Neural progenitor cell (in vitro differentiated cells): ENCODE results near the gene MLYCD. TPM values are rescaled to one million over a fixed set of nuclear protein-coding genes. Genes with fewer than 3 reads are reported as not detected.

Experiments
- DNase-seq: peaks from one replicate; pipeline ENCODE4 v3.0.0-alpha.2; 2016; ENCODE audit warnings: low spot score
- H2AFZ ChIP-seq: fragments of 200-600 bp; sonication (generic); replicated peaks from 2 replicates; pipeline ENCODE4 v1.6.1; 2016; ENCODE audit warnings: antibody characterized with exemption
- H3F3A ChIP-seq: fragments of 200-600 bp; sonication (generic); 2 replicates; pipeline ENCODE4 v1.6.1; 2016; ENCODE audit warnings: antibody characterized with exemption, low read depth
- H3K27ac ChIP-seq: fragments of 200-600 bp; sonication (generic); 2 replicates; pipeline ENCODE4 v1.5.1; 2016; ENCODE audit warnings: mild to moderate bottlenecking
- H3K27me3 ChIP-seq: fragments of 200-600 bp; sonication (generic); 2 replicates; pipeline ENCODE4 v1.6.1; 2016; ENCODE audit warnings: mild to moderate bottlenecking, moderate library complexity
- H3K36me3 ChIP-seq: fragments of 200-600 bp; sonication (generic); 2 replicates; pipeline ENCODE4 v1.5.1; 2016
- H3K4me1 ChIP-seq: fragments of 200-600 bp; sonication (generic); 2 replicates; pipeline ENCODE4 v1.6.1; 2016; ENCODE audit warnings: mixed run types
- H3K4me2 ChIP-seq: fragments of 200-600 bp; sonication (generic); 2 replicates; pipeline ENCODE4 v1.6.1; 2016
- H3K4me3 ChIP-seq: fragments of 200-600 bp; sonication (generic); 2 replicates; pipeline ENCODE4 v1.5.1; 2016
- H3K79me2 ChIP-seq: fragments of 200-600 bp; sonication (generic); 2 replicates; pipeline ENCODE4 v1.6.1; 2016; ENCODE audit warnings: low read depth
- H3K9ac ChIP-seq: fragments of 200-600 bp; sonication (generic); 2 replicates; pipeline ENCODE4 v1.6.1; 2016
- H3K9me3 ChIP-seq: fragments of 200-600 bp; sonication (generic); 2 replicates; pipeline ENCODE4 v1.5.1; 2016; ENCODE audit warnings: low read depth
- H4K20me1 ChIP-seq: fragments of 200-600 bp; sonication (generic); 2 replicates; pipeline ENCODE4 v1.6.1; 2016; ENCODE audit warnings: low read depth
- H3K27ac Mint-ChIP-seq: 3 replicates; pipeline ENCODE4 v1.8.0; 2021; ENCODE audit warnings: mixed read lengths
- H3K27me3 Mint-ChIP-seq: 2 replicates; pipeline ENCODE4 v1.8.0; 2022; ENCODE audit warnings: low read depth, mild to moderate bottlenecking, inconsistent platforms, moderate library complexity, mixed read lengths; ENCODE audit not compliant: insufficient read depth
- H3K36me3 Mint-ChIP-seq: 3 replicates; pipeline ENCODE4 v1.8.0; 2021; ENCODE audit warnings: mixed read lengths
- H3K4me1 Mint-ChIP-seq: 3 replicates; pipeline ENCODE4 v1.8.0; 2021; ENCODE audit warnings: mixed read lengths
- H3K4me3 Mint-ChIP-seq: 3 replicates; pipeline ENCODE4 v1.8.0; 2021; ENCODE audit warnings: mild to moderate bottlenecking, moderate library complexity, mixed read lengths
- H3K9me3 Mint-ChIP-seq: 3 replicates; pipeline ENCODE4 v1.8.0; 2020; ENCODE audit warnings: mixed read lengths
- CTCF ChIP-seq: fragments of 200-600 bp; sonication (generic); IDR thresholded peaks from 2 replicates; pipeline ENCODE4 v1.5.1; 2017; ENCODE audit warnings: antibody characterized with exemption, mild to moderate bottlenecking
- EZH2 ChIP-seq: fragments of 200-600 bp; sonication (generic); IDR thresholded peaks from 2 replicates; pipeline ENCODE4 v1.6.1; 2017; ENCODE audit warnings: antibody characterized with exemption, mild to moderate bottlenecking, moderate library complexity
- EZH2phosphoT487 ChIP-seq: fragments of 200-600 bp; sonication (generic); IDR thresholded peaks from 2 replicates; pipeline ENCODE4 v1.6.1; 2017; ENCODE audit warnings: antibody characterized with exemption
- total RNA-seq: library from RNA; depleted of rRNA; stranded (reverse); fragments of >200 nt; gene quantifications from 2 replicates; pipeline ENCODE4 v1.2.3, GENCODE V29; 2015; ENCODE audit warnings: low replicate concordance

The MLYCD gene
- total RNA-seq, 1 donor from 2014 or later: 2.5 TPM

DNA sequence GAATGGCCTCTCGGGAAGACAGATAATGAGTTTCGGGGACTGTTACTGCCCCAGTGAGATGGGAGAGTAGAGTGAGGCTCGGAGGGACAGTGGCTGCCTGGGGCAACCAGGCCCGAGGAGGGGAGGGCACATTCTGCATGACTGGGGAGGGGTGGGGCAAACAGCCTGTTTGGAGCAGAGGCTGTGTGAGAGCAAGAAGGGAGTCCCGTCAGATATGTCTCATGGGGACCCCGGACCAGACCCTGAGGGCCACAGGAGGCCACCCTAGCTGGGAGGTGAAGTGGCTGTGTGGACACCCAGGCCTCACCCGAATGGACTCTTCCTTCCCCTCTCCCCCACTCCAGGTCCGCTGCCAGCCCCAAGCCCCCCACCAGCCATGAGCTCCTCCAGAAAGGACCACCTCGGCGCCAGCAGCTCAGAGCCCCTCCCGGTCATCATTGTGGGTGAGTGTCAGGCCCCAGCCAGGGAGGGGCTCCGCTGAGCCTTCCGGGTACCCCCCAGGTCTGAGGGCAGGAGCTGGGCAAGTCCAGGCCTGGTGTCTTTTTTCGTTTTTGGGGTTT, 58.5 kb downstream of the MLYCD start:
- Histone ChIP-seq H3K4me2 (no peak overlapping the region), H3K9me3 (no peaks in the 10 kb centered on the region), H3F3A (no peaks in the 10 kb centered on the region), H3K4me1 (peaks cover 10% of the 10 kb centered on the region), H3K9ac (no peak overlapping the region), H3K4me3 (no peak overlapping the region), H4K20me1 (no peaks in the 10 kb centered on the region), H3K27ac (no peak overlapping the region), H2AFZ (no peak overlapping the region), H3K36me3 (no peaks in the 10 kb centered on the region), H3K27me3 (peaks cover 20% of the 10 kb centered on the region), H3K79me2 (no peaks in the 10 kb centered on the region)
- H3K4me3 Mint-ChIP-seq: no peak overlapping the region
- no peaks in the 10 kb centered on the region for H3K36me3 Mint-ChIP-seq
- H3K27ac Mint-ChIP-seq: no peak overlapping the region
- peaks cover 5% of the 10 kb centered on the region for H3K27me3 Mint-ChIP-seq
- H3K4me1 Mint-ChIP-seq: peaks cover 16% of the 10 kb centered on the region
- TF ChIP-seq EZH2phosphoT487: no peak
- H3K9me3 Mint-ChIP-seq: no peaks in the 10 kb centered on the region
- no peak for DNase-seq

DNA sequence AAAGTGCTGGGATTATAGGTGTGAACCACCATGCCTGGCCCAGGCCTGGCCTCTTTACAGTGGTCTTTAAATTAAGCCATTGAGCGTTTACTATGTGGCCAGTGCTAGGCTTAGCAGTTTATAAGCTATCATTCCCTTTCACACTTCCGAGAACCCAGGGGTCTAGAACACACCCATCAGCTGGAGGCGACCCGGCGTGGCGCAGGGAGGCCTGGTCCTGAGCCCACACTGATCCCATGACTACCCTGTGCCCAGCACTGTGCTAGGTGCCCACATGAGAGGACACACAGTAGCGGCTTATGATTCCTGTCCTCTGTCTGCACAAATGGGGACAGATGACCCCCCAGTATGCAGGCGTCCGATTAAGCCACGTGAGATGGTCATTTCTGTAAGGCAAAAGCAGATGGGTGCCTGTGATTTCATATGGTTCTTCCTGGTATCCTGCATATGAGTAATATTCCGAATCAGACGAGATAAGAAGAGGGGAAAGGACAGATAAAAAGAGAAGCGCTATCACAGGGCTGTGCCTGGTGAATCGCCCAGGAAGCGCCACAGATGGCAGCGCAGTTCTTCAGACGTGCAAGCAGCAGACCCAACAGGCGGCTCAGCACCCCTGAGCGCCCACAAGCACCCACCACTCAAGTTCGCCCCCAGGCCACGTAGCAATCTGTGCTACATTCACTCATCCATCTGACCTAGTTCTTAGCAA, 59.4 kb downstream of the MLYCD start:
- H3K27ac ChIP-seq: no peak overlapping the region
- H4K20me1 ChIP-seq: no peaks in the 10 kb centered on the region
- H3K27me3 ChIP-seq: peaks cover 11% of the 10 kb centered on the region
- no peak for TF ChIP-seq CTCF
- TF ChIP-seq EZH2: no peak
- no peak for TF ChIP-seq EZH2phosphoT487
- H3K36me3 Mint-ChIP-seq: no peaks in the 10 kb centered on the region
- no peaks in the 10 kb centered on the region for H3K9me3 ChIP-seq
- no peaks in the 10 kb centered on the region for H3K9me3 Mint-ChIP-seq
- no peak overlapping the region for H3K4me3 ChIP-seq
- H3K4me3 Mint-ChIP-seq: no peak overlapping the region
- no peaks in the 10 kb centered on the region for H3F3A ChIP-seq
- H3K27ac Mint-ChIP-seq: peak overlapping the region; percentile 21
- peaks cover 10% of the 10 kb centered on the region for H3K4me1 ChIP-seq
- no peak for DNase-seq
- no peak overlapping the region for H3K4me2 ChIP-seq
- H3K27me3 Mint-ChIP-seq: peaks cover 3% of the 10 kb centered on the region
- no peaks in the 10 kb centered on the region for H3K36me3 ChIP-seq
- H3K79me2 ChIP-seq: no peaks in the 10 kb centered on the region
- H3K4me1 Mint-ChIP-seq: peaks cover 16% of the 10 kb centered on the region
- no peak overlapping the region for H3K9ac ChIP-seq
- H2AFZ ChIP-seq: no peak overlapping the region

DNA sequence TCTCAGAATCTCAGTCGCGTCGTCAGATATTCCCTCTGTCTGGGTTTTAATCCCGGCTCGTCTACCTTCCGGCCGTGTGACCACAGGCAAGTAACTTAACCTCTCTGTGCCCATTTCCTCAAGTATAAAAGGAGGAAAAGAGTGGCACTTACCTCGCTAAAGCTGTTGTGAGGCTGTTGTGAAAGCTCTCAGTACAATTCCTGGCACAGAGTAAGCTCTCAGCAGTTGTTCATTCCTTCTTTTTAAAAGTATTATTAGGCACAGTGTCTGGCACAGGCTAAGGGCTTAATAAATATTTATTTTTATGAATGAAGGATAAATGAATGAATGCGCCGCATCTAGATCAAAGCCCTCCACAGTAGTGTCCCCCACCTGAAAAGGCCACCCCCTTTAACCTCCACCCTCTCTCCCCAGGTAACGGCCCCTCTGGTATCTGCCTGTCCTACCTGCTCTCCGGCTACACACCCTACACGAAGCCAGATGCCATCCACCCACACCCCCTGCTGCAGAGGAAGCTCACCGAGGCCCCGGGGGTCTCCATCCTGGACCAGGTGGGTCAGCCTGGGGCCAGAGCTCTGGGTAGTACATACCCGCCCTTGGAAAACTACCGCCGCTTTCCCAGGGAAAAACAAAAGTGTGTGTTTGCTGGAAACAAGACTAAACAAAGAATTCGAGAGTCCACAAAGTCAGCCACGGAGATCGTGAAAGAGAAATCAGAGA, 60.1 kb downstream of the MLYCD start:
- H3K4me3 Mint-ChIP-seq: no peak overlapping the region
- Histone ChIP-seq H3K27ac (no peak overlapping the region), H3K9me3 (no peaks in the 10 kb centered on the region)

More for the DNA sequence above, 60.1 kb downstream of the MLYCD start:
- no peak overlapping the region for H3K4me3 ChIP-seq
- Mint-ChIP-seq H3K4me1 (peaks cover 13% of the 10 kb centered on the region), H3K36me3 (no peaks in the 10 kb centered on the region), H3K9me3 (no peaks in the 10 kb centered on the region), H3K27me3 (peaks cover 3% of the 10 kb centered on the region), H3K27ac (peak overlapping the region; percentile 83)
- no peaks in the 10 kb centered on the region for H4K20me1 ChIP-seq
- H3K4me2 ChIP-seq: no peak overlapping the region
- no peaks in the 10 kb centered on the region for H3K79me2 ChIP-seq
- TF ChIP-seq CTCF: no peak
- TF ChIP-seq EZH2: no peak
- TF ChIP-seq EZH2phosphoT487: no peak
- H3K9ac ChIP-seq: no peak overlapping the region
- peaks cover 4% of the 10 kb centered on the region for H3K4me1 ChIP-seq
- no peak overlapping the region for H2AFZ ChIP-seq
- H3K27me3 ChIP-seq: peaks cover 7% of the 10 kb centered on the region
- H3K36me3 ChIP-seq: no peaks in the 10 kb centered on the region
- no peaks in the 10 kb centered on the region for H3F3A ChIP-seq
- no peak for DNase-seq
